Measurements from ENCODE around the gene SYNDIG1. TPM values are rescaled to one million over a fixed set of nuclear protein-coding genes. Genes with fewer than 3 reads are reported as not detected.

The SYNDIG1 gene
- total and polyA plus RNA-seq, 9 of the 15 experiments (the other 6 are each of a cell fraction or from before 2014, with no cell fraction given): not detected

DNA sequence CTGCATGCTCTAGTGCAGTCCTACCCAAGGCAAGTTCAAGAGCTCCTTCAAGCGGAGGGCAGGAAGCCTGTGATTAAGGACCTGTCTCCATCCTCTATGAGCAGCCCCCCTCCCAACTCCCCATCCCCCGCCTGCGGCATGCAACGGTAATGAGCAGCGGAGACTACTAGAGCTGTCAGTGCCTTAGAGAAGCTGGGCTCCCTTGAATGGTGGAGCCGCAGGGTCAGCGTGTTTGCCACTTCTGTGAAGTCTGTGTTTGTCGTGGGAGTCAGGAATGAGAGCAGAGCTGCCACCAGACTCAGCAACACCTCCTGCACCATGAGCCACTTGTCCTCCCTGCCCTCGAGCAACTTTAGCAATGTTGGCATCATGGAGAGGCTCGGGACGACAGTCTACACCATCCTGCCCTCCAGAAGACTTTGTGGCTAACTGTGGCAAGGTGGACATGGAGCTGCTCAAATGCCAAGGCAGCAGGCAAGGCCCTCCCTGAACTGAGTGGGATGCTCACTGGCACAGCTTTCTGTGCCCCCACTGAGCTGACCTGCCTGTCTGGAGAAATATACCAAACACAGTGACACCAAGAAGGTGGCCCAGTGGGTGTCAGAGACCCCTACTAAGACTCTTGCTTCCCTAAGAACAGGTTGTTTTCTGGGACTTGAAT lies 23.8 kb upstream of the SYNDIG1 start (continued):
- TF ChIP-seq HMBOX1 (IDR thresholded peaks at IDR 0.05) (no peak), GABPB2 (CRISPR knock-in tag; conservative IDR thresholded peaks at IDR 0.05) (no peak), MYBL2 (IDR thresholded peaks at IDR 0.05; ENCODE audit: low read depth) (no peak), MYBL2 (CRISPR knock-in tag; IDR thresholded peaks at IDR 0.05; ENCODE audit: borderline replicate concordance) (no peak), KLF13 (tag; IDR thresholded peaks at IDR 0.05; ENCODE audit: borderline replicate concordance, low read depth) (no peak), TCF3 (CRISPR knock-in tag; IDR thresholded peaks at IDR 0.05) (no peak), NFXL1 (CRISPR knock-in tag; IDR thresholded peaks at IDR 0.05) (no peak), NFRKB (IDR thresholded peaks at IDR 0.05; ENCODE audit: low read depth) (no peak), EHMT2 (IDR thresholded peaks at IDR 0.05) (no peak), HMG20A (CRISPR knock-in tag; conservative IDR thresholded peaks at IDR 0.05) (no peak), NR2C1 (IDR thresholded peaks at IDR 0.05) (no peak), NR2C1 (tag; IDR thresholded peaks at IDR 0.05) (no peak), ARID1B (IDR thresholded peaks at IDR 0.05) (no peak), ZFP91 (CRISPR knock-in tag; IDR thresholded peaks at IDR 0.05) (no peak), LARP7 (IDR thresholded peaks at IDR 0.05) (no peak), ZNF146 (CRISPR knock-in tag; IDR thresholded peaks at IDR 0.05; ENCODE audit: unreplicated experiment) (no peak)
- TF ChIP-seq, protein P1, sequence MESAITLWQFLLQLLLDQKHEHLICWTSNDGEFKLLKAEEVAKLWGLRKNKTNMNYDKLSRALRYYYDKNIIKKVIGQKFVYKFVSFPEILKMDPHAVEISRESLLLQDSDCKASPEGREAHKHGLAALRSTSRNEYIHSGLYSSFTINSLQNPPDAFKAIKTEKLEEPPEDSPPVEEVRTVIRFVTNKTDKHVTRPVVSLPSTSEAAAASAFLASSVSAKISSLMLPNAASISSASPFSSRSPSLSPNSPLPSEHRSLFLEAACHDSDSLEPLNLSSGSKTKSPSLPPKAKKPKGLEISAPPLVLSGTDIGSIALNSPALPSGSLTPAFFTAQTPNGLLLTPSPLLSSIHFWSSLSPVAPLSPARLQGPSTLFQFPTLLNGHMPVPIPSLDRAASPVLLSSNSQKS (CRISPR knock-in tag; IDR thresholded peaks at IDR 0.05): no peak
- TF ChIP-seq, protein P2, sequence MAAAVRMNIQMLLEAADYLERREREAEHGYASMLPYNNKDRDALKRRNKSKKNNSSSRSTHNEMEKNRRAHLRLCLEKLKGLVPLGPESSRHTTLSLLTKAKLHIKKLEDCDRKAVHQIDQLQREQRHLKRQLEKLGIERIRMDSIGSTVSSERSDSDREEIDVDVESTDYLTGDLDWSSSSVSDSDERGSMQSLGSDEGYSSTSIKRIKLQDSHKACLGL (CRISPR knock-in tag; IDR thresholded peaks at IDR 0.05; ENCODE audit: borderline replicate concordance, poor library complexity, severe bottlenecking): no peak
